Hematopoietic multipotent progenitor cell treated with erythropoietin and hydrocortisone succinate and interleukin-3 and kit ligand, for 17 days (in vitro differentiated cells): ENCODE measurements around the gene ZNF835.
"Not testable (repeated sequence)": the region's sequence is repeated elsewhere in the genome, so short reads cannot be mapped to it uniquely, and the experiment has no call there.

ENCODE experiments used
- DNase-seq: peaks from one replicate; pipeline ENCODE4 v3.0.0-alpha.2; 2015; ENCODE audit warnings: low spot score

Gene ZNF835

DNA sequence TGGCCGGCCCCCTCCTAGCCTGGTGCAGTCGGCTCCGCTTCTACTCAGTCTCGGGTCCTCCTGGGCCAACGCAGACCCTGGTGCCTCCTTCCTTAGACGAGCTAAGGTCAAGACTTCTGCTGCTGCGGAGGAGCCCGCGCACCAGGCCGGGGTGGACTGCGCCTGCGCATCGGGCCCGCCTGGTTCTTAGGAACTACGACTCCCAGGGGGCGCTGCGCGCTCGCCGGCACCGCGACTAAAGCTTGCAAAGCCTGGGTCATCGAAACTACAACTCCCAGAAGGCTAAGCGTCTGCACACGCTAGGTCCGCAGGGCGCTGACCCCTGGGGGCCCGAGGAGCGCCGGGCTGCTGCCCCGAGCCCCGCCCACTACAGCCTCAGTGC lies at the start of gene ZNF835:
Gene ZNF835, minus strand, starts transcription at position 145 of the 382 bp plus-strand sequence. CDS start 6,559 bp downstream, outside the sequence.
- DNase-seq = peak; percentile 5

DNA sequence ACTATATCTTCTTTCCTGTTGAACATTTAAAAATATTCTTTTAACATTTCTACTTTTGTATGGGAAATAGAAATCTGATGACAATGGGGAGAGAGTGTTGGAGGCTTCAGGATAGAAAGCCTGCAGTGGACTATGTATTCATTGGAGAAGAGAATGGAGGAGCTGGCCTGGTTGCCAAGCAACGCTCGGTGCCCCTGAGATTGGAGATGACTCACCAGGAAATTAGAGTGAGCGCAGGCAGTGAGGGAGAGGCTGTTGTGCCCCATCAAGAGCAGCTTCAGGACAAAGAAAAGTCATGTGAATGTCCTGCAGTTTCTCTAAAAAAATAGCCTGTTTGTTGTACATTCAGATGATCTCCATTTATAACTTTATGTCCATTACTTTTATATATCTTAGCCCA lies 48.7 kb upstream of the ZNF835 start:
- no peak for DNase-seq

DNA sequence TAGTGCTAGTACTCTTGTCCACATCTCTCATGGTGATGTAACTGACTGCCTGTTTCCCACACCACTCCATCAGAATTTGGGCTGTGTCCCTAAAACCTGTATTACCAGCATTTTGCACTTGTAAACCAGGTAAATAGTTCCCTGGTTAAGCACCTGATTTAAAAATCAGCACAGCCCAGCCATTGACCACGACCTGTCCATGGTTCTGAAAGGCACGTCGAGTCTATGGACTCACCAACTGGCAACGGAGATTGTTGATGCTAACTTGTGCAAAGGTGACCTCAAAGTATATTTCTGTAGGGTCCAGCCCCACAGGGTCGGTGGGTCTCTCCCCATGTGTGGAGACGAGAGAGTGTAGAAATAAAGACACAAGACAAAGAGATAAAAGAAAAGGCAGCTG lies 46.7 kb upstream of the ZNF835 start:
- no peak for DNase-seq

DNA sequence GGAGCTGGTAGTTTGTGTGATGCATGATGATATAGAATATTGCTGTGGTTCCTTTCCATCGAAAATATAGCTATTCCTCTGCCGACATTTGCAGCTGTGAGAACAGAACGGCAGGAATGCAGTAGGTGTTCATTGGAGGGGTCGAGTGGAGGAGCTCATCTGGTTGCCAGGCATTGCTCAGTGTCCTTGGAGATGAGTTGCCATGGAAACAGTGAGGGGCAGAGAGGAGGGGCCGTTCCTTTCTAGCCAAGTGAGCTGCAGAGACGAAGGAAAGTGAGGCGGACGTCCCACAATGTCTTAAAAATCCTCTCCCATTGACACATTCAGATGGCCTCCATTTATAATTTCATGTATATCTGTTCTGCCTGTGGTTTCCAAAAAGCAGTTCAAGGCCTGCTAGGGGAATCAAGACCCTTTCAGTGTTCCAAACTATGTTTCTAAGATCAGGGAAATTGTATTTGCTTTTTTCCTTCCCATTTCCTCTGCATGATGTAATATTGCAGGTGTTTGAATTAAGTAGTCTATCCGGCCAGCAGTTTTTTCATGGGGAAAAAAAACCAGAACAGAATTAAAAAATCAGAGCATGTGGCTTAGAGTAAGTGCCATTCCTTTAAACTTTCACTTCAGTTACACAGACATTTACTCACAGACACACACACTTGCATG lies 41.2 kb upstream of the ZNF835 start:
- no peak for DNase-seq

DNA sequence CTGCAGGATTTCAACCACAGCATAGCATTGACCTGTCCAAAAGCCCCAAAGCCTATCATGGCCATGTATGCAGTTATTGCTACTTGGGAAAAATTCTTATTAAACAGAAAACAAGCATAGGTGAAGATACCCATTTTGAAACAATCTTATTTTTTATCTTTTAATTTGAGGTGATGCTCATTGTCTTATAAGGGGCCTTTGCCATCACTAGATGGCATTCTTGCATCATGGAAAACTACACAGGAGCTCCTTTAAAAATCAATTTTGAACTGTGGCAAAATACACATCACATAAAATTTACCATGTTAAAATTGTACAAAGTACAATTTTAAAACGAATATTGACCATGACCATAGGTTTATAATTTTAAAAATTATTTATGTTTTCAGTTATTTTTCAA lies 38.9 kb upstream of the ZNF835 start:
- no peak for DNase-seq

DNA sequence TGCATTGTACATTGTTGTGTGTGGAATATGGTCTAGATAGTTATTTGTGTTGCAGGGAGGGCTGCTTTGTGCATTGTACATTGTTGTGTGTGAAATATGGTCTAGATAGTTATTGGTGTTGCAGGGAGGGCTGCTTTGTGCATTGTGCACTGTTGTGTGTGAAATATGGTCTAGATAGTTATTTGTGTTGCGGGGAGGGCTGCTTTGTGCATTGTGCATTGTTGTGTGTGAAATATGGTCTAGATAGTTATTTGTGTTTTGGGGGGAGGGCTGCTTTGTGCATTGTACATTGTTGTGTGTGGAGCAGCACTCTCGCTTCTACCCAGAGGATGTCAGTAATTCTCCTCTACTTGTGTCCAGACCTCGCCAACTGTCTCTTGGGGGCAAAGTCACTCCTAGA lies 36.3 kb upstream of the ZNF835 start:
- DNase-seq = no peak

DNA sequence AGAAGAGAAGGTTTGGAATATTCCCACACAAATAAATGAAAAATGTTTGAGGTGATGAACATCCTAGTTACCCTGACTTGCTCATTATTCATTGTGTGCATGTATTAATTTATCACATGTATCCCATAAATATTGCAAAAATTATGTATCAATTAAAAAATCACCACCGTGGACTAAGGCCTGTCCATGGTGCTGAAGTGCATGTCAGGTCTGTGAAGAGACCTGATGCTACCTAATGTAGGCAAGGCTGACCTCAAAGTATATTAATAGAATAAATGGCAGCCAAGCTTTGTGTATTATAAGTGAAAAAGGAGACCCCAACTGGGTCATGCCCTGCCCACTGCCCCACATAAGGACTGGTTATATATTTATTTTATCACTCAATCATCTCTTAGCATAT lies 34.4 kb upstream of the ZNF835 start:
- no peak for DNase-seq

DNA sequence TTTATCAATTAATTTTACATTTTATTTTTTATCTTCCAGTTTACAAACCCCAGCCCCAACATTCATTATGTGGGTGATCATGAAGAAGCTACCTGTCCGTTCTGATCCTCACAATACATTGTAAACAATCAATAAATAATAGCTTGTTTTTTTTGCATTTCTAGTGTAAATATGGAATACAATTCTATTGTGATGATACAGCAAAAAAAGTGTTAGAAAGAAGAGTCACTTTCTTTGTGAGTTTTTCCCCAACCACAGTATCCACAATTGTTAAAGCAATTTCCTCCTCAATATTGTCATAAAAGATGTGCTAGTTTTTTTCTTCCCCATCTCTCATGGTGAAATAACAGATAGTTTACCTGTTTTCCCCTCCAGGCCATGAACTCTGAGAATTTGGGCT lies 30.3 kb upstream of the ZNF835 start:
- no peak for DNase-seq

DNA sequence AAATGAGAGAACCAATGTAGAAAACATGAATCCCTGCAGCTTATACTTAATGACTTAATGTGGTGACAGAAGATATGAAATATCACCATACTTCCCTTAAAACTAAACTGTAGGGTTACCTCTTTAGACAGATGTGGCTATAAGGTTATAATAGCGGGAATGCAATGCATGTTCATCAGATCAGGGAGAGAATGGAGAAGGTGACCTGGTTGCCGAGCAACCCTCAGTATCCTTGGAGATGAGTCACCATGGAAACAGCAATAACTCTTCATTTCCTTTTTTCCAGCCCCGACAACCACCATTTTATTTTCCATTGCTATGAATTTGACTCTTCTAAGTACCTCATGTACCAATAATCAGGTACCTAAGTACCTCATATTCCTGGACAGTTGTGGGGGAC lies 28.0 kb upstream of the ZNF835 start:
- no peak for DNase-seq

DNA sequence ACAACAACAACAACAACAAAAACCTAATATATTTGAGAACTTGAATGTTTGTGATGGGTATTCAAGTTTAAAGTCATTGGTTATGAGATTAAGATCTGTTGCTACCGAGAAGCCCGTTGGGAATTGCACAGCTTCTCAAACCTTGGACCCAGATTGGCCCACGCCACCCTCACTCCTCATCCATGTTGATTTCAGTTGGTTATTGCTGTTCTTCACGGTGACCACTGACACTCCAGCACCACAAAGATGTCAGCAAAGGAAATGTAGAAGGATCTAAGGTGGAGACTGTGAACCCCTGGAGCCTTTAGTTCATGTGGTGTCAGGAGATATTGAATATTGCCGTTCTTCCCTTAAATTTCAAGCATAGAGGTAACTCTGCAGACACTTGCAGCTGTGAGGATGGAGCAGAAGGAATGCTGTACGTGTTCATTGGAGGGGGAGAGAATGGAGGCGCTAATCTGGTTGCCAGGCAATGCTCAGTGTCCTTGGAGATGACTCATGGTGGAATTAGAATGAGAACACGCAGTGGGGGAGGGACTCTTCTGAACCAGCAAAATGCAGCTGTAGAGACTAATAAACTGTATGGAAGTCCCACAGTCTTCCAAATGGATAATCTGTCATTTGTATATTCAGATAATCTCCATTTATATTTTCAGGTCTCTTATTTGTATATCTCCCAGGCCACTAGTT lies 20.8 kb upstream of the ZNF835 start:
- DNase-seq = no peak

DNA sequence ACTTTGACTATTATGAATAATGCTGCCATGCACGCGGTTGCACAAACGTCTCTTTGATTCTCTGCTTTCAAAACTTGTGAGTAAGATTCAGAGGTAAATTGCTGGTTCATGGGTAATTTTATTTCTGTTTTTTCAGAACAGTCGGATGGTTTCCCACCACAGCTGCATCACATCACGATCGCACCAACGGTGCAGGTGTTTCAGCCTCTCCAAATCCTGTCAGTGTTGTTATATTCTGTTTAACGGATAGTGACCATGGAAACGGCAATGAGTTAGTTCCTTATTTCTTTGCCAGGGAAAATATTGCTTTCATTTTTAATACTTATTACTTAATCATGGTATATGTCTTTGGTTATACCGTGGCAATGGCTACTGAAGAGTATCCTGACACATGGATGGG lies 19.1 kb upstream of the ZNF835 start:
- no peak for DNase-seq

DNA sequence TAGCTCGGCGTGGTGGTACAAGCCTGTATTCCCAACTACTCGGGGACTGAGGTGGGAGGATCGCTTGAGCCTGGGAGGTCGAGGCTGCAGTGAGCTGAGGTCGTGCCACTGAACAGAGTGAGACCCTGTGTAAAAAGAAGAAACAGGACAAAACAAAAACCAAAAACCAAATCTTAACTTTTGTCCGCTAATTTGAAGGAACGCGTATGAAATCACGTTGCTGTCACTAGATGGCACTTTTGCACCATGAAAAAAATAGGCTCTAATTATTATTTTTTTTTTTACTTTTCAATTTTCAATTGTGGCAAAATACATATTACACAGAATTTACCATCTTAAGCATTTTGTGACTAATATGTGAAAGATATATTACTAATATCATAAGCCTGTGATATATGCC lies 17.6 kb upstream of the ZNF835 start:
- no peak for DNase-seq

DNA sequence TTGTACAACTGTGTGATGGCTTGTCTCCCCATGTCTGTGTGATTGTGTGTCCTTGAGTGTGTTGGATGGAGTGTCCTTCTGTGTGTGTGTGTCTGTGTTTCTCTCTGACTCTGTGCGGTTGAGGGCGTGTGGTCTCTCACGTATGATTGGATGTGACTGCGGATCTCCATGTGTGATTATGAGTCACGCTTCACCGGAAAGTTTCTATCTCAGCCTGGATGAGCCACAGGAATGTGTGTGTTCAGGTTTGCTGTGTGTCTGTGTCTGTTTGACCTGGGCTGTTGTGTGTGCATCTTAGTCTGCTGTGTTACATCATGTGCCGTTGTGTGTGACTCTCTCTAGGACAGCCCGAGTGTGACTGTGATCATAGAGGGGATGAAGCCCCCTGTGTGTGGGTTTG lies 15.5 kb upstream of the ZNF835 start:
- no peak for DNase-seq

DNA sequence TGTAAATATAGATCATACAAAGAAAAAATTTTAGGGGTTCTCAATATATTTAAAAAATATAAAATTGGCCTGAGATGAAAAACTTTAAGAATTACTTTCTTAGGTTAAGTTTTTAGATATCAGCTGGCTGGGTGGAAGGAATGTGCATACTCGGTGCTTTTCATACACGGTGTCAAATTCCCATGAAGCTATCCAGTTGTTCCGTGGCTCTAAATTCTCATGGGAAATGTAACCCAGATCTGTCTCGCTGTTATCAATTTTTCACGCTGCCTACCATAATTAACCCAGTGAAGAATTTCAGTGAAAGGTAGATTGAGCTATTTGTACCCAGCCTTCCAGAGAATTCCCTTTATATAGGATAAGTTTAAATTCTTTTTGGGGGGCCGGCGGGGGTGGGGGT lies 11.6 kb upstream of the ZNF835 start:
- no peak for DNase-seq

DNA sequence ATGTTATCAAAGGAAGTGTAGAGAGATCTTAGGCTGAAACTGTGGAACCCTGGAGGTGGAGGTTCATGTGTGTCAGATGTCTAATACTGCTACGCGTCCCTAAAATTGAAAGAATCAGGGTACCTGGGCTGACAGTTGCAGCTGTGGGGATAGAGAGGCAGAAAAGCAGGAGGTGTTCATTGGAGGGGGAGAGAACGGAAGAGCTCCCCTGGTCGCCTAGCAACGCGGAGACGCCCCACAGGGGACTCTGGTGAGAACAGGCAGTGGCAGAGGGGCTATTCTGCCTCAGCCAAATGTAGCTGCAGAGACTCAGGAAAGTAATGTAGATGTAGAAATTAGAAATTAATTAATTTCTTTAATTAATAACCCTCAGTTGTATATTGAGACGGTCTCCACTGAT lies 10.1 kb upstream of the ZNF835 start:
- no peak for DNase-seq

DNA sequence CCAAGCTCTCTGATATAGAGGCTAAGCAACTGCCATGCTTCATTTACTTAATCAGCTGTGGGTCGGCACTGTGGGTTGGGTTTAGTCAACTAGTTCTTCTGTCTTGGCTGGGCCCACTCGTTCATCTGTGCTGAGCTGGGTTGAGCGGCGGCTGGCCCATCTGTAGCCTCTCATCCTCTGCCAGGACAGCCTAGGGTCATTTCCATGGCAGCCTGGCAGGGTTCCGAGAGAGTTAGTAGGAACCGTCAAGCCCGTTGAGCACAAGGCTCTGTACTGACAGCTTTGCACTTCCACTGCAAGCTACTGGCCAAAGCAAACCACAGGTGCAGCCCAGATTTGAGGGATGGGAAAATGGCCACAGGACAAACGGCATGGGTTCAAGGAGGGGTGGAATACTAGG lies 6.6 kb upstream of the ZNF835 start:
- DNase-seq = no peak

DNA sequence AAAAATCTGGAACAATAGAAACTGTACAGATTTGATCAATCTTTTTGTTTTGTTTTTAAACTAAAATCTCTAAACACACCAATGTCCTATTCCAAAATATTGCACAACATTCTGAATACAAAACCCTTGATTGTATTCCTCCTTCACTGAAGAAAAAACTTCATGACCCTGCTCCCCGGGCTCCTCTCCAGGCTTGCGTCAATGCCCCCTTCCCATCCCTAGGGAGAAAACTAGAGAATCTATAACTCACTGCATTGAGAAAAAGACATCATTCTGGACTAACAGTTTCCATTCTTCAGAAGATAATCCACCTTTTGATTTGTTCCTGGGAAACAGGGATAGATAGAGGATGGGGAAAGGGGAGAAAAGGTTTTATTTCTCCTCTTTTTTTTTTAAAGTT lies 1.1 kb upstream of the ZNF835 start:
- DNase-seq = not testable (repeated sequence)

DNA sequence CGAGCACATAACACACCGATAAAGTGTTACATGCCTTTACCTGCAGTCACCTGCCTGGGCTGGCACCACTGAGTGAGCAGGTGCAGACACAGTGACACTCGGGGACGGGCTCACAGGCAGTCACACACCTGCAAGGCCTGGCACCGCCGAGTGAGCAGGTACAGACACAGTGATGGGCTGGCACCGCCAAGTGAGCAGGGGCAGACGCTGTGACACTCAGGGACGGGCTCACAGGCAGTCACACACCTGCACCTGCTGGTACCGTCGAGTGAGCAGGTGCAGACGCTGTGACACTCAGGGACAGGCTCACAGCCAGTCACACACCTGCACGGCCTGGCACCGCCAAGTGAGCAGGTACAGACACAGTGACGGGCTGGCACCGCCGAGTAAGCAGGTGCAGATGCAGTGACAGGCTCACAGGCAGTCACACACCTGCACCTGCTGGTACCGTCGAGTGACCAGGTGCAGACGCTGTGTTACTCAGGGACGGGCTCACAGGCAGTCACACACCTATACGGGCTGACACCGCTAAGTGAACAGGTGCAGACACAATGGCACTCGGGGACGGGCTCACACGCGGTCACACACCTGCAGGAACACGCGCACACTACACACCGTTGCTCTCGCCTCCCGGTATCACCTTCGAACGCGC lies 470 bp downstream of the ZNF835 start:
- no peak for DNase-seq

DNA sequence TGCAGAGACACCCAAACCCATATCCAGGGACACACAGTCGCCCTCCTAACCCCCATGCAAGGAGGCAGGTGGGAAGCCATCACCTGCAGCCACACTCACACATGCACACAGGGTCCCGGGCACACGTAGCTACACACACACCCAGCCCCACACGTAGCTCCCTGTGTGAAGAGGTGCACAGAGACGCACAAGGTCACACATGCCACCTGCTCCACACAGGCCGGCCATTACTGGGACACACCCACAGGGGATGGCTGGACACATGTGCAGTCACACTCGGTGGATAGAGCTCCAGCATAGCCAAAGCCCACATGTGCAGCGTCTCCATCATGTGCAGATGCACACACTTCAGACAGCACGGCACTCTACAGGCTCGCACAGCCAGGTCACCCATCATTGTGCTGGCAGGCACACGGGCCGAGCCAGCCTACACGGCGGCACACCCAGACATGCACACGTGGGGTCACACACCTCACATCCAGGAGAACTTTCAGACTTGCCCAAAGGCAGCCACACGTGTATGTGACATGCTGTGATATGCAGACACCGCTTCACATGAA lies 1.1 kb downstream of the ZNF835 start:
- DNase-seq = no peak

DNA sequence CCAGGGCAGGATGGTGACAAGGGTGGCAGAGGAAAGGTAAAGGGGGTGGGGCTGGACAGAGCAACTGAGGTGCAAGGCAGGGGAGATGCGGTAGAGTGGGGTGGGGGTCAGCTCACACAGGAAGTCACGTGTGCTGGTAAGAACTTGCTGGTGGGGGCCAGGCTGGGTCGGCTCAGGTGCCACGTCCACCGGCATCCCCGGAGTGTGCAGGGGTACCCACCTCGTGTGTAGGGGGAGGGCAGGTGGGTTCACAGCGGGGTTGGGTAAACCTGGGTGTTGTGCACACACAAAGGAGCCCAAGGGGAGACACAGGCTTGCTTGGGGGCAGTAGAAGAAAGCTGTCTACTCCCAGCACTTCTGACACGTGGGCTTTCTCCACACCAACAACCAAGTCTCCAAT lies 2.9 kb downstream of the ZNF835 start:
- no peak for DNase-seq

DNA sequence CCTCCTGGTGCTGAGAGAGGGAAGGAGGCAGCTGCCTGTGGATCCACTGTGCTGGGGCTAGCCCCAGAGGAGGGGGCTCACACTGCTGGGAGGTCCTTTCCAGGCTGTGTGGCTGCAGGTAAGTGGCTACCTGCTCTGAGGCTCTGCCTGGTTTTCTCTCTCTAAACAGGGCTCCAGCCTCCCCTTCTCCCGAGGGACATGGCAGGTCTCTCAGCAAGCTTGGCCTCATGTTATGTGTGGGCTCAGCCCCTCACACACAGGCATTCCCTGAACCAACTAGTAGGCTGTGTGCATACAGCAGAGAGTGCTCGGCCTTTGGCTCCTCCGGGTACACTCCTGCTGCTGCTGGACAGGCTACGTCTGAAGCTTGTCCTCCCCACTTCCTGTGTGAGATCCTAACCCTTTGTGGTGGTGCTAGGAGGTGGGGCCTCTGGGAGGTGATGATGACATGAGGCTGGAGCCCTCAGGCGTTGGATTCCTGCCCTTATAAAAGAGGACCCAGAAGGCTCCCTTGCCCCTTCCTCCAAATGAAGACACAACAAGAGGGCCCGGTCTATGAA lies 4.2 kb downstream of the ZNF835 start:
- no peak for DNase-seq

DNA sequence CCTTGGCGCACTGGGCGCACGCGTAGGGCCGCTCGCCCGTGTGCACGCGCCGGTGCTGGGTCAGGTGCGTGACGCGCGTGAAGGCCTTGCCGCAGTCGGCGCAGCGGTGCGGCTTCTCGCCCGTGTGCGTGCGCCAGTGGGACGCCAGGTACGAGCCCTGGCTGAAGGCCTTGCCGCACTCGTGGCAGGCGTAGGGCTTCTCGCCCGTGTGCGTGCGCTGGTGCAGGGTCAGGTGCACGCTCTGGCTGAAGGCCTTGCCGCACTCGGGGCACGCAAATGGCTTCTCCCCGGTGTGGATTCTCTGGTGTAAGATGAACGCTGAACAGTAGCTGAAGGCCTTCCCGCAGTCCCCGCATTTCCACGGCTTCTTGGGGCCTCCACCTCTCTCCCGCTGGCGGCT lies 7.0 kb downstream of the ZNF835 start:
- DNase-seq = no peak

DNA sequence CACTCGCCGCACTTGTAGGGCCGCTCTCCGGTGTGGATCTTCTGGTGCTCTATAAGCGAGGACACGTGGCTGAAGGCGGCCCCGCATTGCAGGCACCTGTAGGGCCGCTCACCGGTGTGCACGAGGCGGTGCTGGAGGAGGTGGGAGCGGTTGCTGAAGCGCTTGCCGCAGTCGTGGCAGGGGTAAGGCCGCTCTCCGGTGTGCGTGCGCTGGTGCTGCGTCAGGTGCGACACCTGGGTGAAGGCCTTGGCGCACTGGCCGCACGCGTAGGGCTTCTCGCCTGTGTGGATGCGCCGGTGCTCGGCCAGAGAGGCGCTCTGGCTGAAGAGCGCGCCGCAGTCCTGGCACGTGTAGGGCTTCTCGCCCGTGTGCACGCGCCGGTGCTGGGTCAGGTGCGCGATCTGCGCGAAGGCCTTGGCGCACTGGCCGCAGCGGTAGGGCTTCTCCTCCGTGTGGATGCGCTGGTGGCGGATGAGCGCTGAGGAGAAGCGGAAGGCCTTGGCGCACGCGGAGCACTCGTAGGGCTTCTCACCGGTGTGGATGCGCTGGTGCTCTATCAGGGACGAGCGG lies 7.5 kb downstream of the ZNF835 start:
- DNase-seq = no peak
